ENCODE results near the gene GSN. TPM values are rescaled to one million over a fixed set of nuclear protein-coding genes. Genes with fewer than 3 reads are reported as not detected.

Gene GSN
- total and polyA plus RNA-seq, 2 of the 8 experiments (the other 6 are each of a cell fraction or from before 2014, with no cell fraction given), result 52.3 to 94.5 TPM

DNA sequence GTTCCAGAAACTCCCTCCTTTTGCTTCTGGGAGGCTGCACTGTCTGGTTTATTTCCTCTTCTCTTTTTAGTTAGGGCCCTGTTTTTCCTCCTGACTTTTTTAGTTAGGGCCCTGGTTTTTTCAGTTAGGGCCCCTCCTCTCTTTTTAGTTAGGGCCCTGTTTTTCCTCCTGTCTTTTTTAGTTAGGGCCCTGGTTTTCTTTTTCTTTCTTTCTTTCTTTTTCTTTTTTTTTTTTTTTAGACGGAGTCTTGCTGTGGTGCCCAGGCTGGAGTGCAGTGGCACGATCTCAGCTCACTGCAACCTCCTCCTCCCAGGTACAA lies 15.1 kb downstream of the GSN start:
- H3K27ac ChIP-seq (ENCODE audit: low read depth, low read length), result no peak overlapping the region
- TF ChIP-seq SIN3A (conservative IDR thresholded peaks at IDR 0.05 in 1 of 2, IDR thresholded peaks at IDR 0.05 in 1 of 2; ENCODE audit: low read depth in 1 of 2, low read length in 2 of 2) (no peak), TCF12 (IDR thresholded peaks at IDR 0.05; ENCODE audit: low read depth, low read length) (peak; percentile 92), SAP30 (IDR thresholded peaks at IDR 0.05; ENCODE audit: insufficient read depth, insufficient replicate concordance, low read length) (no peak), JUND (IDR thresholded peaks at IDR 0.05; ENCODE audit: low read length) (no peak), KDM1A (IDR thresholded peaks at IDR 0.05; ENCODE audit: borderline replicate concordance, low read length) (no peak), HDAC6 (IDR thresholded peaks at IDR 0.05; ENCODE audit: low read depth, low read length) (no peak)

More for the DNA sequence above, 15.1 kb downstream of the GSN start:
- no peaks in the 10 kb centered on the region; the same call in 1 of the 2 replicates for H3K23me2 ChIP-seq (ENCODE audit: low read depth, low read length)
- H3K9me3 ChIP-seq (ENCODE audit: insufficient read depth in 2 of 2, low read depth in 1 of 2, low read length in 1 of 2), result no peaks in the 10 kb centered on the region
- POLR2A ChIA-PET (ENCODE audit: partially characterized antibody), result no interaction called here
- H3K18ac ChIP-seq (ENCODE audit: extremely low read depth, low read length), result no peak overlapping the region
- H3K4me3 ChIP-seq (ENCODE audit: extremely low read depth in 1 of 4, insufficient read depth in 2 of 4, low read depth in 3 of 4, low read length in 4 of 4), result no peak overlapping the region
- no peaks in the 10 kb centered on the region for H3K79me1 ChIP-seq (ENCODE audit: low read depth, low read length)
- no peak overlapping the region for H4K91ac ChIP-seq (replicated peaks; ENCODE audit: insufficient read length, low read length)
- no peak overlapping the region for H2AK5ac ChIP-seq (ENCODE audit: low read depth, low read length)
- H3K4me2 ChIP-seq (ENCODE audit: insufficient read depth in 1 of 2, low read depth in 2 of 2, low read length in 2 of 2), result no peak overlapping the region
- CTCF ChIA-PET (ENCODE audit: partially characterized antibody), result interaction anchor here (1.1 to 4.2 kb wide), 4 partner anchors 12 to 180 kb away, joined by 3 to 42 read pairs (median 6); partner anchors contain the start of gene GSN
- H3K14ac ChIP-seq (ENCODE audit: insufficient read length), result no peak overlapping the region
- no peak overlapping the region for H3K4ac ChIP-seq (replicated peaks; ENCODE audit: insufficient read length, low read depth, low read length)
- no peak overlapping the region for H2BK5ac ChIP-seq (ENCODE audit: low read depth, low read length)
- no peak overlapping the region for H2BK15ac ChIP-seq (ENCODE audit: low read length)
- FAIRE-seq, result no peak
- H2BK12ac ChIP-seq (ENCODE audit: low read depth, low read length), result no peak overlapping the region
- DNase-seq (ENCODE audit: low read depth in 1 of 2, low spot score in 2 of 2), result no peak
- peaks cover 8 to 17% (median 13%) of the 10 kb centered on the region in 4 experiments; a peak in 6 of 7 replicates for H3K4me1 ChIP-seq (replicated peaks in 1 of 4; ENCODE audit: control insufficient read depth in 3 of 4, insufficient read depth in 4 of 4, low read length in 3 of 4)
- H3K56ac ChIP-seq (replicated peaks; ENCODE audit: insufficient read length, low read depth, low read length), result no peak overlapping the region
- peaks cover 5 to 19% of the 10 kb centered on the region in 2 experiments for H4K20me1 ChIP-seq (replicated peaks in 1 of 2; ENCODE audit: control insufficient read depth in 1 of 2, insufficient read depth in 2 of 2, low read length in 2 of 2)
- no peaks in the 10 kb centered on the region for H3K36me3 ChIP-seq (ENCODE audit: control insufficient read depth in 2 of 4, insufficient read depth in 4 of 4, low read length in 3 of 4)
- WGBS, 2 experiments (ENCODE audit: extremely low coverage in 1 of 2, insufficient coverage in 1 of 2, insufficient read length in 1 of 2, insufficient replicate concordance in 2 of 2, low coverage in 1 of 2, low lambda C conversion rate in 2 of 2, missing lambda C conversion rate in 1 of 2), result no CpG with 5 or more reads among the region's 2 CpGs
- no peaks in the 10 kb centered on the region for H3K79me2 ChIP-seq (ENCODE audit: control insufficient read depth in 1 of 2, insufficient read depth in 2 of 2, low read length in 2 of 2)
- no peak overlapping the region for H4K8ac ChIP-seq (ENCODE audit: extremely low read depth, insufficient read depth, low read length)
- H2AFZ ChIP-seq (ENCODE audit: low read length), result no peak overlapping the region
- no peak overlapping the region for H2BK20ac ChIP-seq (ENCODE audit: low read length)
- H3K23ac ChIP-seq (ENCODE audit: insufficient read length), result no peak overlapping the region
- no peak overlapping the region for H3K9ac ChIP-seq (replicated peaks in 1 of 4; ENCODE audit: extremely low read depth in 1 of 4, low read depth in 3 of 4, low read length in 3 of 4)
- no peak overlapping the region for H4K5ac ChIP-seq (ENCODE audit: insufficient read length, low read depth, low read length)
- H3K27me3 ChIP-seq (replicated peaks in 1 of 4; ENCODE audit: control insufficient read depth in 3 of 4, extremely low read depth in 1 of 4, insufficient read depth in 3 of 4, low read length in 3 of 4), result peaks cover 13 to 79% (median 68%) of the 10 kb centered on the region in 4 experiments
- H2BK120ac ChIP-seq (replicated peaks; ENCODE audit: low read depth, low read length), result no peak overlapping the region

All from H1 (cell line).